ENCODE results near the gene RPS4Y1.

RPS4Y1 gene

GRCh38 chrY:2885880-2886279, 44.5 kb downstream of the RPS4Y1 start:
- no peak for DNase-seq

DNA sequence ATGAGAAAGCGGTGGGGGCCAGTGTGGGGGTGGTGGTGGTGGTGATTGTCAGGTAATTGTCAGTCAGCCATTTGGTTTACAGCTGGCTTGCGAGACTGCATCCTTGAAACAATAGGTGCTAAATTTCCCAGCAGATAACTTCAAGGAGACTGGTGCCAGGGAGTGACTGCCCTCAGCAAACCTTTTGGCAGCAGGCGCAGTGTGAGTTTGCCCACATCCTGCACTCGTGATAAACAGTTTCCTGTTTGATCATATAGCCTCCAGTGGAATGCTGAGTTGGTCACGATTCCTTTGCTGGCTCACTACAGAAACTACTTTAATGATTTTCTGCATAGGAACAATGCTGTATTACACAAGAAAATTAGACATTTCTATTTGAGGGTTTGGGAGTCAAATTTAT, 46.0 kb downstream of the RPS4Y1 start:
- no peak for DNase-seq

DNA sequence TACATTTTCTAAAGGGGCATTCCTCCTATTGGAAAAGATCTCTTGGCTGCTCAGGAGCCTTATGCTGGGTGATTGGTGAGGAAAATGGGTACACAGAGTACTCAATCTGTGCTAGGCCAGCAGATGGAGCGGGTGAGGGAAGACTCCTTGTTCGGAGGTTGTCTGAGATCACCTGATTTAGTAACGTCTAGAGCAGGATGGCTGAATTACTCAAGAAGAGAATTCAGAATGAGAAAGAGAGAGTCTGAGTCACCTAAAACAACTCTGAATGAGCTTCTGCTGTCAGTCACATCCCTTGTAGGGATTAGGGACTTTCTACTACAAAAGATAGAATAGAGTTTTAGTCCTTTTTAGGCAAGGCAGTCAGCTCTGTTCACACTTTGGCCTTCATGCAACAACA, 46.6 kb downstream of the RPS4Y1 start:
- DNase-seq = no peak

- no peak for DNase-seq
These were observed 52.1 kb downstream of the RPS4Y1 start for GRCh38 chrY:2893471-2893870.

DNA sequence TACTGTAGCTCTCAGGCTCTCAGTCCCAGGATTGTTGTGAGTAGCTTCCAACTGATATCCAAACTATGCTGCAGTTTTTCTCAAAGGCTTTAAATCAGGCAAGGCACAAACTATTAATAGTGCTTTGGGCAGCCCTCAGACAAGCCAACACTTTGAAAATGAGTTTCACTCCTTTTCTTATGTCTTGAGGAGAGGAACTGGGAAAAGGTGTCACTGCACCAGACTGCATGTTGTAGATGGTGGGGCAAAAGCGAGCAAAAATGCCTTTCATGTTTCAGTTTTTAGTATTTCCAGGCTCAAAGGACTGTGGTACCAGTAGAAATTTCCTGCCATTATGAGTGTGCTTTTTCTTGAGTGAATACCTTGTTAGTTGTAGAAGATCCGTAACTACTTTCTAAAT, 54.6 kb downstream of the RPS4Y1 start:
- no peak for DNase-seq

DNA sequence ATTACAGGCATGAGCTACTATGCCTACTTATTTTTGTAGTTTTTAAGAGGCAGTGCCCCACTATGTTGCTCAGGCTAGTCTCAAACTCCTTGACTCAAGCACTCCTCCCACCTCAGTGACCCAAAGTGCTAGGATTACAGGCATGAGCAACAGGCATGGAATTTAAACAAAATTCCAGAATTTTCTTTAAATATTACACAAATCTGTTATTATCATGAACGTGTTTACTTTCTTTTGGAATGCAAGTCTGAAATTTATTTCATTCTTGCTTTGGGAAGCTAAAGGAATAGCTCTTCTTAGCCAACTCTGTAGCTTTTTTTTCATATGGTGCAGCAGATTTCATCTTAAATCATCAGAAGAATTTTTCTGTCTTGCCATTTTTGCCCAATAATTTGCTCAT, 66.0 kb downstream of the RPS4Y1 start:
- no peak for DNase-seq

DNA sequence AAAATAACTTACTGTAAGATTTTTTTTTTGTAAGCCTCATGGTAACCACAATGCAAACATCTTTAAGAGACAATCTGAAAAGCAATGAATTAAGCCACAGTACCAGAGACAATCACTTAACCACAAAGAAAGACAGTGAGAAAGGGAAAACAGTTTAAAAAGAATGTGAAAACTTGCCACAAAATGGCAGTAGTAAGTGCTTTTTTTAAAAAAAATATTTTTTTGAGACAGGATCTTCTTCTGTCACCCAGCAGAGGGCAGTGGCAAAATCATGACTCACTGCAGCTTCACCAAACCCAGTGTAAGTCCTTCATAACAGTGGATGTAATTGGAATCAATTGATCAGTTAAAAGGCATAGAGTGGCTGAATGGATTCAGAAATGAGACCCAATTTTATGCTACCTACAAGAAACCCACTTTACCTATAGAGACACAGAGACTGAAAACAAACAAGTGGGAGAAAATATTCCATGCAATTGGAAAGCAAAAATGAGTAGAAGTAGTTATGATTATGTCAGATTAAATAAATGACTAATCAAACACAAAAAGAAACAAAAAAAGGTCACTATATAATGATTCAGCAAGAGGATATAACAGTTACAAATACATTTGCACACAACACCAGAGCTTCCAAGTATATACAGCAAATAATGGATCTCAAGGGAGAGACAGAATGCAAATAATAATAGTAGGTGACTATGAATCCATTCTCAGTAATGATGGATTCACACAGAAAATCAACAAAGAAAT, 71.8 kb downstream of the RPS4Y1 start:
- no peak for DNase-seq

Data from CD4-positive, alpha-beta T cell treated with Interferon gamma for 1 hour (primary cell).